Stimulated activated CD8-positive, alpha-beta memory T cell treated with anti-CD3 and anti-CD28 coated beads, Interleukin-12 subunit alpha, Interleukin-12 subunit beta, amount 100 ng/mL, for 24 hours (primary cell): ENCODE data around the gene CAMK2N1.
"Not testable (repeated sequence)": the region's sequence is repeated elsewhere in the genome, so short reads cannot be mapped to it uniquely, and the experiment has no call there.

Source experiments
- DNase-seq: peaks from one replicate; pipeline ENCODE4 v3.0.0-alpha.2; 2020; ENCODE audit errors: extremely low read depth

The CAMK2N1 gene

DNA sequence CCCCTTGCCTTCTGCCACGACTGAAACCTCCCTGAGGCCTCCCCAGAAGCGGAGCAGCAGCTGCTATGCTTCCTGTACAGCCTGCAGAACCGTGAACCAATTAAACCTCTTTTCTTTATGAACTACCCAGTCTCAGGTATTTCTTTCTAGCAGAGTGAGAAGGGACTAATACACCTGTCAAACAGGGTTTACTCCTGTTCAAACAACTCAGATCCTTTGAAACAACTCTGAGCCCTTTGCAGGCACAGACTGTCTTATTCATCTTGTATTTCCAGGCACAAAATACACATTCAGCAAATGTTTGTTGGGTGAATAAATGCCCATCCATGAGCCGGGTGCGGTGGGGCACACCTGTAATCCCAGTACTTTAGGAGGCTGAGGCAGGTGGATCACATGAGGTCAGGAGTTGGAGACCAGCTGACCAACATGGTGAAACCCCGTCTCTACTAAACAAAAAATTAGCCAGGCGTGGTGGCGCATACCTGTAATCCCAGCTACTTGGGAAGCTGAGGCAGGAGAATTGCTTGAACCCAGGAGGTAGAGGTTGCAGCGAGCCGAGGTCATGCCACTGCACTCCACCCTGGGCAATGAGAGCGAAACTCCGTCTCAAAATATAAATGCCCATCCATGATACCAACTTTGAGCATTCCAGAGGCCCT lies 10.8 kb upstream of the CAMK2N1 start:
- not testable (repeated sequence) for DNase-seq

DNA sequence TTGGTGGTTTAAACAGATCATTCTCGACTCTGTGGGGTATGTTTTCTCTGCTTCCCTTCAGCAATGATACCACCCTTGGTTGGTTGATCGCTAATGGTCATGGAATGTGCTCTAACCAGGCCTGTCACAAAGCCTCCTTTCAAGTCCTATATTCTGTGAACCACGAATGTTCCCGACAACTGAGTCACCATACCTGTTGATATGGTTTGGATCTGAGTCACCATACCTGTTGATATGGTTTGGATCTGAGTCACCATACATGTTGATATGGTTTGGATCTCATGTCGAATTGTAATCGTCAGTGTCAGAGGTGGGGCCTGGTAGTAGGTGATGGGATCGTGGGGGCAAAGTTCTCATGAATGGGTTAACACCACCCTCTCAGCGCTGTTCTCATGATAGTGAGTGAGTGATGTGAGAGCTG lies 10.2 kb upstream of the CAMK2N1 start:
- no peak for DNase-seq

DNA sequence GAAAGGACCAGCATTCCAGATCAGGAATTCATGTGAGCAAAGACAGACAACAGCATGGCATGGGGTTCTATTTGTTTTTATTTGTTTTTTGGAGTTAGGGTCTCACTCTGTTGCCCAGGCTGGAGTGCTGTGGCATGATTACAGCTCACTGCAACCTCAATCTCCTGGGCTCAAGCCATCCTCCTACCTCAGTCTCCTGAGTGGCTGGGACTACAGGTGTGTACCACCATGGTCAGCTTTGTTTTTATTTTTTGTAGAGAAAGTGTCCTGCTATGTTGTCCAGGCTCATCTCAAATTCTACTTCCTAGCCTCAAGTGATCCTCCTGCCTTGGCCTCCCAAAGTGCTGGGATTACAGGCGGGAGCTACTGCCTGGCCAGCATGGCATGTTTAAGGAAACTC lies 9.7 kb upstream of the CAMK2N1 start:
- DNase-seq: no peak

DNA sequence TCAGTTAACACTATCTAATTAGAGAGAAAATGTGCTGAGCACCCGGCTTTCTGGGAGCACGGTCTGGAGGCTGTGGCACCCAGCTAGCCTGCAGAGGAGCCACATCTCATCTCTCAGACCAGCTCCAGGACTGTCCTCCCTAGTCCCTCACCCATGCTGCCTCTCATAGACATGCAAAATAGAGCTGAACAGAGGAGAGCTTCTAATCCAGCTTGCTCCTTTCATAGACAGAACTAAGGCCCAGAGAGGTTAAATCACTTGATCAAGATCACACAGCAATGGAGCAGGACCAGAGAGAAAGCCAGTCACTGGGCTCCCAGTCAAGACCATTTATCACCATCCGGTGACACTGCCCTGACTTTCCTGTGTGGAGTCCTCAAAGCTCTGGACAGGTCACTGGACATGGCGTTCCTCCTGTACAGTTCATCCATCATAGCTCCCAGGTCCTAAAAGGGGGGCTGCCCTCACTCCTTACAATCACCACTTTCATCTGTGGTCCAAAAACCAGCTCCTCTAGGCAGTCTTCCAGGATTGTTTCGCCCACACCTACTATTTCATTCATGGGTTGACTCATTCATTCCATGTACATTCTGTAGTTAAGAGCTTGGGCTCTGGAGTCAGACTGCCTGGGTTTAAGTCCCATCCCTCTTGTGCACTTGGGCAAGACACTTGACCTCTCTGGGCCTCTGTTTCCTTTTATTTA lies 8.8 kb upstream of the CAMK2N1 start:
- DNase-seq: no peak

DNA sequence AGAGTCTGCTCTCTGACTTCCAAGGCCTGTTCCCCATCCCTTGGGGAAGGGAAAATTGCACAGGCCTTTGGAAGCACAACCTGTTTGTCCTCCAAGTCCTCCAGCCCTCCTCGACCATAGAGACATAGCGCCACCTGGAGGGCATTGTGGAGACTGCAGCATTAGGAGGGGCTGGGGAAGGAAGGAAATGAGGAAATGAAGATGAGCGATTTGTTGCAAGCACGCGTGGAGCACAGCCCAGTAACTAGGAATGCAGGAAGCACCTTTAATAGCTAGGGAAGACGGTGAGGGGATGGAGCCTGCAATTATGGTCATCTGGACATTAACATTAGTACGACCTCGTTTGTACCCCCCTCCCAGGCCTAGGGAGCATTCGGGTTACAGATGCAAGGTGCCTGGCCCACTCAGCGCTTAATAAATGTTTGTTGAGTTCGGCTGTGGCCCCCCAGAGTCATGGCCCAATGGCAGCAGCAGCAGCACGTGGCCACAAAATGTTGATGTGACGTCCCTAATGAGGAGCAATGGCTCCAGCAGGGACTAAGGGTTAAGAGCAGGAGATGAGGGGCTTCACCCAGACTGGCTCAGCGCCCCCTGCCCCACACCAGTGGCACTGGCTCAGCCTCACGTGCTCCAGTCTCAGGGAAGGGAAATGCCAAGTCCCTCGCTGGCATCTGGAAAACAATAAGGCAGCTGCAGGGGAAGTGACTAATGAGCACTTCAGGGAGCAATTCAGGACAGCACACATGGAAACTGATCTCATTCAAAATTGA lies 8.0 kb upstream of the CAMK2N1 start:
- DNase-seq: no peak

DNA sequence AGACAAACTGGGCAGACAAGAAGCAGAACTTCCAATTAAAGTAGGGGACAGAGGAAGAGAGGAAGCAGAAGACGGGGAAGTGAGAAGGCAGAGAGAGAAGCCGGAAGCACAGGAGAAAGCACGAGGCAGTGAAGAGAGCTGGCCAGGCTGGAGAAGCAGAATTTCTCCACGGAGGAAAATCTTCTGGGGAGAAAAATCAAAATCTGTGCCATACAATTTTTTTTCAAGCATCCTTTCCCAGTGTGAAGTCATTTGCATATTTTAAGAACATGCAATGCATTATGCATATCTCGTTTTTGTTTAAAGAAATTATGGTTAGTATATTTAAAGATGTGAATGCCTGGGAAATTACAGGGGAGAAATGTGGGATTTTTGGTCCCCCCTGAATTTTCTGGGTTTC lies 7.3 kb upstream of the CAMK2N1 start:
- DNase-seq: no peak

DNA sequence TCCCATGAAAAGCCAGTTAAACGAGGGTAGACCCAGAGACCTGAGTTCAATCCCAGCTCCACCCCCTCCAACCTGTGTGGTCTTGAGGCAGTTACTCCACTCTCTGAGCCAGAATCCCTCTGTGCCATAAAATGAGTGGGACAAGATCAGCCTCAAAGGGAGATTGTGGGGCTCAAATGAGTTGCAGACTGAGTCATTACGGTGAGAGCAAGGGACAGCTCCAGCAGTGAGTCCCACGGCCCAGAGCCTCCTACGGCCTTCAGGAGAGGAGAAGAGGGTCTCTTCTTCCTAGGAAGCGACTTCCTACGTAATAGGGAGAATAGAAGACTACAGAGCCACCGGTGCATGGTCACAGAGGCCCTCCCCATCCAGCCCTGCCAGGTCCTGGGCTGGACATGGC lies 6.7 kb upstream of the CAMK2N1 start:
- DNase-seq: no peak

DNA sequence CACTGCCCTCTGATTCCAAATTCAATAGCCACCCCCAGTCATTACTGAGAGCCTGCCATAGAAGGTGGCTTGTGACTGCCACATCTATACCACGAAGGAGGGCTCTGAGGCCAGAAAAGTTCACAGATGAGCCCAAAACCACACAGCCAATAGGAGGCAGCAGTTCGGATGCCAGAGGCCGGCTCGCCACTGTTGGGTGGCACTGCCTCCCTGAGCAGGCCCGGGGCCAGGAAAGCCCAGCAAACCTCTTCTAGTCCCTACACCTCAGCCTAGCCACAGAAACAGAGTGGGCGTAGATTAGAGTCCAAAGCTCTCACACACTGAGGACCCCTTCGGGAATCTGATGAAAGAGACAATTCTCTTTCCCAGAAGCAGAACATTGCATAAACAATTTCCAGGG lies 5.9 kb upstream of the CAMK2N1 start:
- DNase-seq: no peak

DNA sequence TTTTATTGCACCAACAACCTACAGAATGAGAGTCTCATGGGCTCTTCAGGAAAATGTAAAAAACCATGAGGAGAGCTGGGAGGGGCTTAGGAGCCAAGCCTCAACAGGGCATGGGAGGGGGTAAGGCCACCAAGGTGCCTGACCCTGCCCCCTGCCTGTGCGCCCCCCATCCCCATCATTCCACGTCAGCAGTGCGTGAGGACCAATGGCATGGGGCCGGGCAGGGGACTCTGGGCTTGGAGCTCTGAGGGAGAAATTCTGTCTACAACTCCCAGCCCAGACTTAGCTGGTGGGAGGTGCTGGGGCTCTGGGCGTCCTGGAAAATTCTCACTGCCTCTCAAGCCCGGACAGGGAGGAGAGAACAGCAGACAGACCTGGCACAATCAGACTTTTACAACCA lies 5.2 kb upstream of the CAMK2N1 start:
- no peak for DNase-seq

DNA sequence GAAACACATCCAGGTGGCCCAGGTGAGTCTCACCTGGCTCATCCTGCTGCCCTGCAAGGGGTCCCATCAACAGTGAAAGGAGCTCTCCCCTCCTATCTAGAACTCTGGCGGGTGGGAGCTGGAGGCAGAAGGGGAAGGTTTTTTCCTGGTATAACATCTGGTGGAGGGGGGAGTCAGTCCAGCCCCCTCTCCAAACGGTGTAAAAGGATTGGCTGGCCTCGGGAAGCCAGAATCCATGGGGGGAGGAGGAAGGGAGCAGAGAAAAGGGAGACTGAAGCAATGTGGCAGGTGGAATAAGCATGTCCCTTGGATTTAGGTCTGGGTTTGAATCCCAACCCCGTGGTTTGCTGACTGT lies 1.2 kb upstream of the CAMK2N1 start:
- no peak for DNase-seq

DNA sequence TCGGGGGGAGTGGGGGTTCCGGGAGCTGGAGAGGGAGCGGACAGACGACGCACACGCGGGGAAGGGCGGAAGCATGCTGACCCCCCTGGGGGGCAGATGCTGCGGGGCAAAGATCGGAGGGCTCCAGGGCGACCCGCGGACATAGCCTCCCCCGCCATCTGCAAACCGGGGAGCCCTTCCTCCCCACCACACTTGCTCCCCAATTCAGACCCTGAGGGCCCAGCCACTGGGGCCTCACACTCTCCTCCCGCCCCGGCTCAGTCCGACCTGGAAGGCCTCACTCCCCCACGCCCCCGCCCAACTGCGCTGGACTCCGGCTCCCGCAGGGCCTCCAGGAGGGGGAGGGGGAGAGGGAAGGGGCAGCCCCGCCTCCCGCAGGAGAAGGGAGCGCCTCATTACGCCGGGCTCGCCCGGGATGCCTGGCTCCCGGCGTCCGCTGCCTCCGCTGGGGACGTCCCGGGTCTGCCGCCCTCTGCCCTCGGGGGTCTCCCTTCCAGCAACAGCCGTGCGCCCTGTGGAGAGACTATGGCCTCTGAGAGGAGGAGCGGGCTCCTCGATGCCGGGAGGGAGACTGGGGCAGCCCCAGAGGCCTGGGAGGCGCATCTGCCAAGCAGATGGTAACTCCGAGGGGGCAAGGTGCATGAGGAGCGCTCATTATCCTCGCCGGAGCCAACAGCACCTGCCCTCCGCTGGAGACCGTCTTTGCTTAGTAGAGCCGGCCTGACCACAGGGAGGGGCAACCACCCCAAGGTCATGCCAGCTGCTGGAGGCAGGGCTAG lies 636 bp upstream of the CAMK2N1 start:
- no peak for DNase-seq

DNA sequence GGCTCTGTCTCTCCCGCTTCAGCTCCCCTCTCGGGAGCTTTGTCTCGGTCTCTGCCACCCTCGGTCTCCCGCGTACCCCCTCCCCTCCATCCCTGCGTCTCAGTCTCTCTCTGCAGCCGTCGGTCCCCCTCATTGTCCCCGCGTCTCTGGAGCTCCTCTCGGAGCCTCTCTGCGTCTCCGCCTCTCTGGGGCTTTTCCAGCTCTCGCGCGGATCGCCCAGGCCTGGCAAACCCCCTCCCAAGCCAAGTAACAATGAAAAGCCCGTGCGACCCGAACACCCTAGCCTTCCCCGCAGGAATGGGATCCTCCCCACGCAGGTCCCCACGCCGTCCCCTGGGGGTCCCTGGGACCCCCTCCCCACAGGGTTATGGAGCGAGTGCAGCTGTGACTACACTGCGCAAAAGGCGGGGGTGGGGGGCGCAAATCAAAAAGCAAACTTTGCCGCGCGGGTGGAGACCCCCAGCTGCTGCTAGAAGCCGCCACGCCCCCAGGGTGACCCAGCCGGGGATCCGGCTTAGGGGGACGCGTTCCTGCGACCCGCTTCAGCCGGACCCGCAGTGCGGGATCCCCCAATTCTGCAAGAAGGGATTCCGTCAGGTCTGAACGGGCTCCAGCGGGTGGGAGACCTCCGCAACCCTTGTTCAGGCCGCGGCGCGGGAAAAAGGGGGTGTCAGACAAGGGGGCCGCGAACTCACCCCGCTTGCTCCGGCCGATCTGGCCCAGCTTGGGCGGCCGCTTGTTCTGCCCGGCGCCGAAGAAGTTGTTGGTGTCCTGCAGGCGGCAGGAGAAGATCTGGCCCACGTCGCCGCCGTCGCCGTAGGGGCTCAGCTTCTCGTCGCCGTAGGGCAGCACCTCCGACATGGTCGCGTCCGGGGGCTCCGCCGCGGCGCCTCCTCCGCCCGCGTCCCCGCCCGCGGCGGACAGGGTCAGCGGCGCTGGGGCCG lies 1.2 kb downstream of the CAMK2N1 start:
- DNase-seq: no peak

DNA sequence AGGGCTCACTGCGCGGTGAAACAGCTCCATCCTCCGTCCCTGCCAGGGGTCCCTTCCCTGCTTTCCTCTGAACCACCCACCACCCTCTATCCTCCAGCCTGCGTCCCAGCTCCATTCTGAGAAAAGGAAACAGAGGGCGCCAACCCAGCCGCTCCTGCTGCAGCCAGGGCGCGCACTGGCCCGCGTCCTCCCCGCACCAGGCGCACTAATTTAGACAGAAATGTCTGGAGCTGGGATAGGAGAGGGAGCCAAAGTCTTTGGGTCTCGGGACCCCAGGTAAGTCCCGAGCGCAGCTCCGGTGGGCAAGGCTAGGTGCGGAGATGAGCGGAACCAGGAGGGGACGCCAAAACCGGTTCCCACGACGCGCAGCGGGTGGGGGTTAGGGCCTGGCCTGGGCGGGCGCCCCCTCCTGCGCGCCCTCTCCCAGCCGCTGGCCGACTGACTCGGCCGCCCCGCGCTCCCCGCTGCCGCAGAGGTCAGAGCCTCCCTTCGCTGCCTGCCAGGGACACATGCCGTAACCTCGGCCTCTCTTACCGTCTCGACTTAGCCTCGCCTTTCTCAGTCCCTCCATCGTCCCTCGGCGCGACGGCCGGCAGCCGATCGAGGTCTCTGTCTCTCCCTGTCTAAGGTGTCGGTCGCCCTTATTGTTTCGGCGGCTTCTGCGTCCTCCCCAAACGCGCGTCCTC lies 2.0 kb downstream of the CAMK2N1 start:
- DNase-seq: no peak

DNA sequence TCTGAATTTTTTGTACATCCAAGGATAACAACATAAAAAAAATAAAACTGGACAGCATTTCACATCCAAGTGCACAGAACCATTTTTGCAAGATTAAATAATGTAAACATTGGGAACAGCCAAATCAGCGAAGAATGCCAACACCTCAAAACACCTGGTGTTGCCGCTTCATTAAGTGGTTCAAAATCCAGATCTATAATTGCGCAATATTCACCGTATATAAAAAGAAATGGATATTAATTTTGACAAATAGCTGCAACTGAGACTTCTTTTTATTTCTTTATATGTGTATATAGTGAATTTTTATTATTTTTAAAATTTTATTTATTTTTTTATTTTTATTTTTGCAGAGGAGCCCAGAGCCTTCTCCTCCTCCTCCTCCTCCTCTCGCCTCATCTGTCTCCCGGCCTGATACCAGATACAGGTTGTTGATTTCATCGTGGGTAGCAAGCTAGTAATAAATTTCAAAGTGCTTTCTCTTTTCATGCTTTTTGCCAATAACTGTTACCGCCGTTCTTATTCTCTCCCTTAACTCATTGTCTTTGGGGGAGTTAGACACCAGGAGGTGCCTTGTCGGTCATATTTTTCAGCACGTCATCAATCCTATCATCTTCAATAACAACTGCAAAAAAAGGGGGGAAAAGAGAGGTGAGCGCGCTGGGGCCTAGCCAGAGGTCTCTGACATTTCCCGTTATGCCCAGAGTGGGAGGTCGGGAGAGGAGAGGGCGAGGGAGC lies 2.7 kb downstream of the CAMK2N1 start:
- no peak for DNase-seq

DNA sequence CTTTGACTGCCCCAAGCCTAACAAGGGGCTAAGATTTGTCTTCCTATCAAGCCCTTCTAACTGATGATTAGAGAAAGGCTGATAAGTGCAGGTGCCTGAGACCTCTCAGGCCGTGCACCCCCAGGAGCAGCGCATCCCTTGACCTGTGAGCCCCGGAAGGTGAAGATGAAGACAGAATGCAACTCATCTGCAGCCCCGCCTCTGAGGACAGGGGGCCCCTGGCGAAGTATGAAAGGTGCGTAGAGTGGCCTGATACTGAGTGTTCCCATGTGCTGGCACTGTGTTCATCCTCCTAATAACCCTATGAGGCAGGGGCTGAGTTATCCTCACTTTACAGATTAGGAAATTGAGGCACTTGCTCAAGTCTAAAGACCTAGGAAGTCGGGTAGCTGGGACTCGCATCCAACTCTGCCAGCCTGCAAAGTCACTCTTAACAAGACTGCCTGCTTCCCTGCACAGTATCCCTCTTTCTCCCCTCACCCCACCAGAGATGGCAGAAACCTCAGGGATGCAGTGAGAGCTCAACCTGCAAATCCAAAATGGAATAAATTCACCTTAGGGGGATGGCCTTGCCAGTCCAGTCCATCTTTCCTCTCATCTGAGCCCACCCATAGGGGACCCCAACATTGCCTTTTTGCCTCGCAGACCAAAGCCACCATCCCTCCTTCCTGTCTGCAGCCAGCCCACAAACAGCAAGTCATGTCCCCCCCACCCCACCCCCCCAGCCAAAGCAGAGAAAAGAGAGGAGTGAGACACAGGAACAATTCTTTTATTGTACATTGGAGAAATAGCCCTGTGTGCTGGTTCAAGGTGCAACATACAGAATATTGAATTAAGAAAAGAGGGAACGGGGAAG lies 4.1 kb downstream of the CAMK2N1 start:
- no peak for DNase-seq

DNA sequence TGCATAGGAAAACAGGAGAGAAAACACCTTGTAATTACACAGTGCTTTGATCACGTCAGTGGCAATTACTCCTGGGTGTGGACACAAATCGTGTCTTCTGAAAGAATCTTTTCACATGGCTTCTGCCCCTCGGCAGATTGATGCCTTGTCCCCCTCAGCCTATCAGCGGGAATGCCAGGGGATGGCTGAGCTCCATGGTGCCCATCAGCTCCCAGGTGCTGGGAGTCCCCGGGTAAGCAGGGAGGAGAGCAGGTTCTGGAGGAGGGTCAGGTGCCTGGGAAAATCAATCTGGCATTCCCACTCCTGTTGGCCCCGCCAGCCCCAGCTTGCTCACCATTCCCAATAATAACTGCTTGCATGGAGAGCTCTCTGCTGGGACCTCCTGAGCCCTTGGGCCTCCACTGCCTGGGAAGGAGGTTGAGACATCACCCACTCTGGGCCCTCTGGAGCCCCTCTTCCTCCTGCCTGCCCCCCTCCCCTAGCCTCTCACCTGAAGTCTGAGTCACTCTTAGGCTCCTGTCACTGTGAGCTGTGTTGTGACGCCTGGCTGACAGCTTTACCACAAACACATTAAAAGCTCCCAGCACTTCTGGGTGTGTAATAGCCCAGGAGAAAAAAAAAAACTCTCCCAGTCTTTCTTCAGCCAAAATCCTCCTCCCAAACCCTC lies 4.9 kb downstream of the CAMK2N1 start:
- no peak for DNase-seq

DNA sequence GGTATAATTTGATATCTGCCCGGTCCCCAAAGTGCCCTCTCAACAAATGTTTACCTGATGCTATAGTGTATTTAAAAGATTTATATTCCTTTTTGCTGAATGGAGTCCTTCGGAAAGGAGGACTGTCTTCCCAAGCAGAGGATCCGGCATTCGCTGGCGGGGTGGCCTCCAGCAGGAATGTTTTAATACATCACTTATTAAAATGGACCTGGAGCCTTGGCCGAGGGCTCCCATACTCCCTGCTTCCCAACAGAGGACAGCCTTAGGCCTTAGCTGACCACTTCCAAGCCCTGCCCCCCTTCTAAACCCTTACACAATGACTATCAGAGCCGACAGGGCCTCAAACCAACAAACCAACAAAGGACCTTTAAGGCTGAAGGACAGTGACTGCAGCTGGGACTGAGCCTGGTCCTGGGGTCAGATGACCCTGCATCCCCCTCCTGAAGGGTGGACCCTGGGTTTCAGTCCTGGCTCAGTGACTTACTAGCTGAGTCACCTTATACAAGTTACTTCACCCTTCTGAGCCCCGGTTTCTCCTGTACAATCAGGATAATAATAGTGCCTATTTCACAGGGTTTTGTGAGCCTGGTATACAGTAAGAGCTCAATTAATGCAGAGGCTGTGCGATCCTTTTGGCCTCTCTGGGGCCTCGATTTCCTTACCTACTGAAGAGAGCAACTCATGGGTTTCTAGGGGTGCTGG lies 5.6 kb downstream of the CAMK2N1 start:
- DNase-seq: no peak

DNA sequence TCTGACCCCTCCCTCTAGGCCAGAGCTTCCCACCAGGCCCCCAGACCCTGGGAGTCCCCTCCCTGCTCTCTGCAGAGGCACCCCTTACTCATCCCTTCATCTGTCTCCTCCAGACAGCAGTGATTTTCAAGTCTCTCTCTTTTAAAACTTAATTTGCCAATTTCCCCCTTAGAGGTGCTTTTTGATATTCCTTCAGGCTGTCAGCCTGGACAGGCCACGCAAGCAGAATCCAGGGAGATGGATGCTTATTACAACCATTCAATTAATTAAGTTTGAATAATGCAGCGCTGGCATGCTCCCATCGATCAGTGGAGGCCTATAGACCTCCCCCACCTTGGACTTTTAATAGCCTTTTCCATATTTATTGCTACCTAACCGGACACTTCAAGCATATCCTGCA lies 6.2 kb downstream of the CAMK2N1 start:
- DNase-seq: no peak
